H4 (cell line): ENCODE measurements around the gene CAMTA1. TPM values are rescaled to one million over a fixed set of nuclear protein-coding genes. Genes with fewer than 3 reads are reported as not detected.

ENCODE experiments used
- DNase-seq: peaks from one replicate; pipeline ENCODE4 v3.0.0-alpha.2; 2015; ENCODE audit warnings: low spot score
- total RNA-seq: library from RNA; depleted of rRNA; stranded (reverse); fragments of >200 nt; shearing (Covaris generic); gene quantifications from 2 replicates; pipeline ENCODE4 v1.2.3, GENCODE V29; 2014

CAMTA1 gene
- total RNA-seq, 1 experiment from 2014 or later = 98.2 TPM

- no peak for DNase-seq
Measured at GRCh38 chr1:7719468-7720094, 934.3 kb downstream of the CAMTA1 start.

DNA sequence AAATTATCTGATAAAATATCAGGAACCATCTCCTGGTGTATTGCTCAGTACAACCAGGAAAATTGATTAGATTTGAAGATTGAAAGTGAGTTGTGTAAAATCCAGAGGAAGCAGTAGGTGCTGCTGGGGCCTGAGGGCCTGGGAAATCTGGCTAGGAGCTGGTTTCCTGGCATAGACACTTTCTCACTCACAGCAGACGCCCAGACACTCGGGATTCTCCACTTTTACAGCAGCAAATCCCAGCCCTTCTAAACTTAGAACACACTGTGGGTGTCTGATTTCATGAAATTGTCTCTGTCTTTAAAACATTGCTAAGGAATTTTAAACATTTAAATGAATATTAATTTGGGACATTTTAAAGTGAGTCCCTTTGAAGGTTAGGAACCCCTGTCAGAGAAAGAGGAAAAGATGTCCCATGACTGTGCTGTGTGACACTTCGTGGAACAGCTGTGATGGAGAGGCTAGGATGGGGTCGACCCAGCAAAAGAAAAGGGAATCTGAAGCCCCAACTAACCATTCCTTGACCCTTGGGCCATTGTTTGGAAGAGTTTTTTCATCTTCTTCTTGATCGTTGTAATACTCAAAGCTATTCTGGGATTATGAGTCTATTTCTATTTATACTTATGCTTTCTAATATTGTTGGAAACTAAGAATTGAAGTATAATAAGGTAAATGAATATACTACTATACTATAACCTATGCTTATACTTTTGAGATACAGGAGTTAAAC lies 936.9 kb downstream of the CAMTA1 start:
- no peak for DNase-seq

- no peak for DNase-seq
Measured at GRCh38 chr1:7722670-7723012, 937.4 kb downstream of the CAMTA1 start.

- no peak for DNase-seq
Measured at GRCh38 chr1:7726623-7727022, 941.4 kb downstream of the CAMTA1 start.

GRCh38 chr1:7727809-7728471 lies 942.7 kb downstream of the CAMTA1 start:
- no peak for DNase-seq

GRCh38 chr1:7729761-7730160 lies 944.5 kb downstream of the CAMTA1 start:
- DNase-seq = no peak

DNA sequence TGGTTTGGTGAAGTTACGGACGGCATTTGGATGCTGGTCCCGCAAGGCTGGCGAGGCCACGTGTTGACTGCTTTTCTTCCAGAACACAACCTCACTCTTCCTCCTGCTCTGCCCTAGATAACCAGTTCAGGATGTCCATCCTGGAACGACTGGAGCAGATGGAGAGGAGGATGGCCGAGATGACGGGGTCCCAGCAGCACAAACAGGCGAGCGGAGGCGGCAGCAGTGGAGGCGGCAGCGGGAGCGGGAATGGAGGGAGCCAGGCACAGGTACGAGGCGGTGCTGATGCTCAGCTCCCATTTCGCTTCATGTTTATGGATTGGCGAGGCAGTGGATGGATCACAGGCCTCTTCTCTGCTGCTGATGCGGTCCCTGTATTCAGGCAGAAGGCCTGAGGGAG lies 947.1 kb downstream of the CAMTA1 start:
- no peak for DNase-seq

GRCh38 chr1:7733276-7733675 lies 948.0 kb downstream of the CAMTA1 start:
- DNase-seq = no peak

DNA sequence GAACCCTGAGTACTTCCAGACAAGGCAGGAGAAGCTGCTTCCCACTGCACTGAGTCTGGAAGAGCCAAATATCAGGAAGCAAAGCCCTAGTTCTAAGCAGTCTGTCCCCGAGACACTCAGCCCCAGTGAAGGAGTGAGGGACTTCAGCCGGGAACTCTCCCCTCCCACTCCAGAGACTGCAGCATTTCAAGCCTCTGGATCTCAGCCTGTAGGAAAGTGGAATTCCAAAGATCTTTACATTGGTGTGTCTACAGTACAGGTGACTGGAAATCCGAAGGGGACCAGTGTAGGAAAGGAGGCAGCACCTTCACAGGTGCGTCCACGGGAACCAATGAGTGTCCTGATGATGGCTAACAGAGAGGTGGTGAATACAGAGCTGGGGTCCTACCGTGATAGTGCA lies 952.8 kb downstream of the CAMTA1 start:
- no peak for DNase-seq

GRCh38 chr1:7743346-7743745 lies 958.1 kb downstream of the CAMTA1 start:
- DNase-seq = no peak

GRCh38 chr1:7744882-7745281 lies 959.6 kb downstream of the CAMTA1 start:
- DNase-seq = no peak

GRCh38 chr1:7745783-7746182 lies 960.5 kb downstream of the CAMTA1 start:
- no peak for DNase-seq

GRCh38 chr1:7747605-7748004 lies 962.4 kb downstream of the CAMTA1 start:
- no peak for DNase-seq

DNA sequence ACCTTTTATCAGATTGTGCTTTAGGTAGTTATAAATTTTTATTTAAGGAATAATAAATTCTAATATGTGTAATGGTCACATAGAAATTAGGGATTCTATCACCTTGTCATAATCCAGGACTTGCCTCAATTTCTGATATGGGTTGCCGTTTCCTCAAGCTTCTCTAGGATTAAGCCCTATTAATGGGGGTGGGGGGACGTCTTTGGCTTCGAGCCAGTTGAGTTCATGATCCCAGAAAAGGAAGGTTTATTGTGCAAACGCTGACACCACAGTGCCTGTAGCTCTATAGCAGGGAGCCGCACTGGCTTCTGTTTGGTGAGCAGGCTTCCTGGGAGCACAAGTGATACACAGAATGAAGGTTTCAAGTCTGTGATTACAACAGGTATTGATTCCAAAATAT lies 963.9 kb downstream of the CAMTA1 start:
- DNase-seq = no peak

GRCh38 chr1:7751174-7751573 lies 965.9 kb downstream of the CAMTA1 start:
- DNase-seq = no peak

DNA sequence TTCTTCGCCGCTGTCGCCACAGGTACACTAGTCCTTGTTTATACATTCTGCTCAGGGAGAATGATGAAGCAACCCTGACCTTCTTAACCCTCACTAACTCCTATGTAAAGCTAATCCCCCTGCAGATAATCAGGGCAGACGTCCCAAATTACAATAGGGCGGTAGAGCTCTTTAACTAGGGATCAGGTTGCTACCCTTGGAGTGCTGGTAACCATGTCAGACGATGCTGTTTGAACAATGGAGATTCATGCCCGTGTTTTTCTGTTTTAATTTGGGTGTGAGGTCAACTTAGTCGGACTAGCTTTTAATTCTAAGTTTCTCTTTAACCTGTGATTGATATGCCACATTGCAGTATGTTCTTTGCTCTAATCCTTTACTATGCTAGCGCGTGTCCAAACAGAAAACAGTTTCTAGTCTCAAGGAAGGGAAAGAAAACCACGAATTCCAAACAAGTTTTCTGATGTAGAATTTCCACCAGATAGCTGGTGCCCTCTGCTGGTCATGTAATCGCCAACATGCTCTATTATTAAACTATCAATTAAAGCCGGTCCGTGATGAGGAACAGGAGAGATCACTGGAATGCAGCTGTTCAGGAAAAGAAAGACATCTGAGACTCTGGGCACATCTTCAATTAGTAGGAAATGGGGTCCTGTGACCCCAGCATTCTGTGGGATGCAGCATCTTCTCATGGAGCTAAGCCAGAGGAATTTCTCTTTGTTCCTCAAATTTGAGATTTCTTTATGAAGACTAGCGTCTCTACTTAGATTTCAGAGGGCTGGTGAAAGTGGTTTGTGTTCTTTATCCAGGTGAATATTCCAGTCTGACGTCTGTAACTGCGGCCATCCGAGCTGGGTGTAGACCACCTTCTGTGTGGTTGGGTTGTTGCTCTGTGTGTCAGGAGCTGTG lies 967.5 kb downstream of the CAMTA1 start:
- DNase-seq = peak; percentile 45

GRCh38 chr1:7753641-7754040 lies 968.4 kb downstream of the CAMTA1 start:
- no peak for DNase-seq

- no peak for DNase-seq
Measured at GRCh38 chr1:7754234-7754633, 969.0 kb downstream of the CAMTA1 start.

GRCh38 chr1:7755448-7755847 lies 970.2 kb downstream of the CAMTA1 start:
- no peak for DNase-seq

- DNase-seq = no peak
Measured at GRCh38 chr1:7760245-7760644, 975.0 kb downstream of the CAMTA1 start.

- DNase-seq = no peak
Measured at GRCh38 chr1:7761103-7761502, 975.8 kb downstream of the CAMTA1 start.

GRCh38 chr1:7767176-7767575 lies 981.9 kb downstream of the CAMTA1 start:
- DNase-seq = no peak
